Epithelial cell of proximal tubule (primary cell): ENCODE data around the gene SYTL3. TPM values are rescaled to one million over a fixed set of nuclear protein-coding genes. Genes with fewer than 3 reads are reported as not detected.

Experiments
- DNase-seq: peaks from one replicate; pipeline ENCODE4 v3.0.0-alpha.2; 2011; ENCODE audit warnings: low read depth
- H3K4me3 ChIP-seq: 2 replicates; pipeline ENCODE4 v1.5.1; 2011; ENCODE audit warnings: low read depth, mild to moderate bottlenecking, low read length
- CTCF ChIP-seq: conservative IDR thresholded peaks from 2 replicates; pipeline ENCODE4 v1.5.1; 2012; ENCODE audit warnings: low read depth, mild to moderate bottlenecking, low read length
- total RNA-seq: library from RNA; depleted of rRNA; stranded (reverse); fragments of >200 nt; gene quantifications from 2 replicates; pipeline ENCODE4 v1.2.3, GENCODE V29; 2015

Gene SYTL3
- total RNA-seq, 1 donor from 2014 or later = 11.0 TPM

GRCh38 chr6:158619922-158620801, 29.7 kb upstream of the SYTL3 start:
- no peak overlapping the region for H3K4me3 ChIP-seq
- no peak for DNase-seq
- TF ChIP-seq CTCF = no peak

- no peak for TF ChIP-seq CTCF
- H3K4me3 ChIP-seq = no peak overlapping the region
- no peak for DNase-seq
Measured at GRCh38 chr6:158620963-158621693, 28.7 kb upstream of the SYTL3 start.

GRCh38 chr6:158621694-158622544, 27.9 kb upstream of the SYTL3 start:
- no peak for TF ChIP-seq CTCF
- DNase-seq = no peak
- no peak overlapping the region for H3K4me3 ChIP-seq

GRCh38 chr6:158622545-158623190, 27.2 kb upstream of the SYTL3 start:
- DNase-seq = no peak
- no peak for TF ChIP-seq CTCF
- no peak overlapping the region for H3K4me3 ChIP-seq

GRCh38 chr6:158624684-158625682, 24.9 kb upstream of the SYTL3 start:
- no peak overlapping the region for H3K4me3 ChIP-seq
- TF ChIP-seq CTCF = no peak
- no peak for DNase-seq
